ENCODE data around the gene CCDC92.

GRCh38 chr12:123973552-123974341 is 1.1 kb upstream of the CCDC92 start:
- TF ChIP-seq CTCF (IDR thresholded peaks at IDR 0.05), result no peak
- TF ChIP-seq GATA3 (IDR thresholded peaks at IDR 0.05; ENCODE audit: borderline replicate concordance), result no peak
- no peak for TF ChIP-seq NR3C1 (IDR thresholded peaks at IDR 0.05)

Measured in A549 (cell line).